ENCODE results near the gene ST7. TPM values are rescaled to one million over a fixed set of nuclear protein-coding genes. Genes with fewer than 3 reads are reported as not detected.

The ST7 gene
- total and polyA plus RNA-seq, 2 of the 8 experiments (the other 6 are each of a cell fraction or from before 2014, with no cell fraction given): 16.3 to 18.0 TPM

- no peaks in the 10 kb centered on the region for H3K36me3 ChIP-seq (ENCODE audit: control insufficient read depth in 2 of 4, insufficient read depth in 4 of 4, low read length in 3 of 4)
- H2BK20ac ChIP-seq (ENCODE audit: low read length): no peak overlapping the region
- H3K4ac ChIP-seq (replicated peaks; ENCODE audit: insufficient read length, low read depth, low read length): no peak overlapping the region
- CTCF ChIA-PET (ENCODE audit: partially characterized antibody): interaction anchor here (1.0 kb wide), 1 partner anchor 25 kb away, joined by 4 read pairs; no protein-coding TSS in a partner anchor
- H2BK15ac ChIP-seq (ENCODE audit: low read length): no peak overlapping the region
- H3K79me2 ChIP-seq (ENCODE audit: control insufficient read depth in 1 of 2, insufficient read depth in 2 of 2, low read length in 2 of 2): no peaks in the 10 kb centered on the region
- no peaks in the 10 kb centered on the region; a peak in 1 of 4 replicates for H3K9me3 ChIP-seq (ENCODE audit: insufficient read depth in 2 of 2, low read depth in 1 of 2, low read length in 1 of 2)
- H3K23ac ChIP-seq (ENCODE audit: insufficient read length): no peak overlapping the region
- no peak overlapping the region for H2BK12ac ChIP-seq (ENCODE audit: low read depth, low read length)
- H3K18ac ChIP-seq (ENCODE audit: extremely low read depth, low read length): no peak overlapping the region
- H3K23me2 ChIP-seq (ENCODE audit: low read depth, low read length): no peaks in the 10 kb centered on the region
- FAIRE-seq (no peak), DNase-seq (ENCODE audit: low read depth in 1 of 2, low spot score in 2 of 2) (no peak)
- no peaks in the 10 kb centered on the region for H3K27me3 ChIP-seq (replicated peaks in 1 of 4; ENCODE audit: control insufficient read depth in 3 of 4, extremely low read depth in 1 of 4, insufficient read depth in 3 of 4, low read length in 3 of 4)
- no peaks in the 10 kb centered on the region for H3K79me1 ChIP-seq (ENCODE audit: low read depth, low read length)
- H3K4me1 ChIP-seq (replicated peaks in 1 of 4; ENCODE audit: control insufficient read depth in 3 of 4, insufficient read depth in 4 of 4, low read length in 3 of 4): no peaks in the 10 kb centered on the region
- no peak overlapping the region for H3K4me2 ChIP-seq (ENCODE audit: insufficient read depth in 1 of 2, low read depth in 2 of 2, low read length in 2 of 2)
- H4K20me1 ChIP-seq (replicated peaks in 1 of 2; ENCODE audit: control insufficient read depth in 1 of 2, insufficient read depth in 2 of 2, low read length in 2 of 2): no peaks in the 10 kb centered on the region
- H3K9ac ChIP-seq (replicated peaks in 1 of 4; ENCODE audit: extremely low read depth in 1 of 4, low read depth in 3 of 4, low read length in 3 of 4): no peak overlapping the region
- no peak overlapping the region for H3K27ac ChIP-seq (ENCODE audit: low read depth, low read length)
- H4K91ac ChIP-seq (replicated peaks; ENCODE audit: insufficient read length, low read length): no peak overlapping the region
- H3K4me3 ChIP-seq (ENCODE audit: extremely low read depth in 1 of 4, insufficient read depth in 2 of 4, low read depth in 3 of 4, low read length in 4 of 4): no peak overlapping the region
- no peak overlapping the region for H3K14ac ChIP-seq (ENCODE audit: insufficient read length)
- H2BK120ac ChIP-seq (replicated peaks; ENCODE audit: low read depth, low read length): no peak overlapping the region
- WGBS, 2 experiments (ENCODE audit: extremely low coverage in 1 of 2, insufficient coverage in 1 of 2, insufficient read length in 1 of 2, insufficient replicate concordance in 2 of 2, low coverage in 1 of 2, low lambda C conversion rate in 2 of 2, missing lambda C conversion rate in 1 of 2): 90% methylated on average over 5 of the region's 5 CpGs; no CpG with 5 or more reads in 1 of the 2 experiments
- no peak overlapping the region for H2BK5ac ChIP-seq (ENCODE audit: low read depth, low read length)
- no peak overlapping the region for H2AK5ac ChIP-seq (ENCODE audit: low read depth, low read length)
- no peak overlapping the region for H4K5ac ChIP-seq (ENCODE audit: insufficient read length, low read depth, low read length)
- no peak overlapping the region for H2AFZ ChIP-seq (ENCODE audit: low read length)
- H4K8ac ChIP-seq (ENCODE audit: extremely low read depth, insufficient read depth, low read length): no peak overlapping the region
- H3K56ac ChIP-seq (replicated peaks; ENCODE audit: insufficient read length, low read depth, low read length): no peak overlapping the region
- POLR2A ChIA-PET (ENCODE audit: partially characterized antibody): no interaction called here
- TF ChIP-seq NANOG (IDR thresholded peaks at IDR 0.05; ENCODE audit: insufficient read depth, low read depth, low read length, poor library complexity, severe bottlenecking) (no peak), SP1 (IDR thresholded peaks at IDR 0.05; ENCODE audit: low read depth, low read length) (no peak), TEAD4 (IDR thresholded peaks at IDR 0.05; ENCODE audit: low read depth, low read length) (no peak), BCL11A (IDR thresholded peaks at IDR 0.05; ENCODE audit: low read depth in 2 of 2, low read length in 2 of 2) (no peak), ATF3 (IDR thresholded peaks at IDR 0.05; ENCODE audit: insufficient read depth, low read depth, low read length) (no peak), USF2 (IDR thresholded peaks at IDR 0.05; ENCODE audit: low read length) (no peak), E2F6 (IDR thresholded peaks at IDR 0.05) (no peak), SUZ12 (IDR thresholded peaks at IDR 0.05; ENCODE audit: low read length) (no peak), SIN3A (conservative IDR thresholded peaks at IDR 0.05 in 1 of 2, IDR thresholded peaks at IDR 0.05 in 1 of 2; ENCODE audit: low read depth in 1 of 2, low read length in 2 of 2) (no peak), SRF (IDR thresholded peaks at IDR 0.05; ENCODE audit: low read depth, low read length) (no peak), POU5F1 (IDR thresholded peaks at IDR 0.05; ENCODE audit: low read depth, low read length) (no peak), MAX (IDR thresholded peaks at IDR 0.05) (no peak)
Observed at GRCh38 chr7:117237646-117238045, 284.3 kb downstream of the ST7 start.

Measured in H1 (cell line).